Endothelial cell of umbilical vein (primary cell): ENCODE results near the gene LCOR.

Experiments used
- EZH2 ChIP-seq: IDR thresholded peaks from 2 replicates; pipeline ENCODE4 v1.6.1; 2012; ENCODE audit warnings: borderline replicate concordance, low read depth, mild to moderate bottlenecking, moderate library complexity, low read length, inconsistent platforms; ENCODE audit not compliant: severe bottlenecking
- FOS ChIP-seq: IDR thresholded peaks from 2 replicates; pipeline ENCODE4 v1.6.1; 2011; ENCODE audit warnings: mild to moderate bottlenecking, low read length, moderate library complexity, borderline replicate concordance; ENCODE audit not compliant: insufficient read depth
- GATA2 ChIP-seq: IDR thresholded peaks from 2 replicates; pipeline ENCODE4 v1.7.0; 2011; ENCODE audit warnings: low read depth, mild to moderate bottlenecking, moderate library complexity, mixed read lengths, low read length; ENCODE audit not compliant: insufficient read length, insufficient read depth
- JUN ChIP-seq: IDR thresholded peaks from 2 replicates; pipeline ENCODE4 v1.6.1; 2011; ENCODE audit warnings: borderline replicate concordance, low read depth; ENCODE audit not compliant: insufficient read length, insufficient read depth
- MAX ChIP-seq: IDR thresholded peaks from 2 replicates; pipeline ENCODE4 v1.6.1; 2011; ENCODE audit not compliant: insufficient read depth, insufficient read length
- POLR2A ChIP-seq: IDR thresholded peaks from 2 replicates; pipeline ENCODE4 v1.6.1; 2012; ENCODE audit warnings: low read depth, mild to moderate bottlenecking, control low read depth, low read length
- POLR2AphosphoS5 ChIP-seq: IDR thresholded peaks from 2 replicates; pipeline ENCODE4 v1.6.1; 2012; ENCODE audit warnings: low read depth, mild to moderate bottlenecking, control low read depth, low read length, moderate library complexity; ENCODE audit not compliant: insufficient read depth
- TF ChIP-seq, protein P1 (sequence below), 2 donors: IDR thresholded peaks; 1 replicate in 1 of 2; 2 replicates in 1 of 2; pipeline ENCODE4 v1.5.1; 2011; ENCODE audit warnings: low read length in 2 of 2, mild to moderate bottlenecking in 2 of 2, moderate library complexity in 2 of 2, control low read depth in 1 of 2, inconsistent platforms in 1 of 2, low read depth in 1 of 2; ENCODE audit not compliant: insufficient read depth in 1 of 2; ENCODE audit errors: extremely low read depth in 1 of 2

- TF ChIP-seq MAX (no peak), POLR2A (no peak), EZH2 (no peak), POLR2AphosphoS5 (no peak), JUN (no peak), FOS (no peak), GATA2 (no peak)
- TF ChIP-seq, protein P1, sequence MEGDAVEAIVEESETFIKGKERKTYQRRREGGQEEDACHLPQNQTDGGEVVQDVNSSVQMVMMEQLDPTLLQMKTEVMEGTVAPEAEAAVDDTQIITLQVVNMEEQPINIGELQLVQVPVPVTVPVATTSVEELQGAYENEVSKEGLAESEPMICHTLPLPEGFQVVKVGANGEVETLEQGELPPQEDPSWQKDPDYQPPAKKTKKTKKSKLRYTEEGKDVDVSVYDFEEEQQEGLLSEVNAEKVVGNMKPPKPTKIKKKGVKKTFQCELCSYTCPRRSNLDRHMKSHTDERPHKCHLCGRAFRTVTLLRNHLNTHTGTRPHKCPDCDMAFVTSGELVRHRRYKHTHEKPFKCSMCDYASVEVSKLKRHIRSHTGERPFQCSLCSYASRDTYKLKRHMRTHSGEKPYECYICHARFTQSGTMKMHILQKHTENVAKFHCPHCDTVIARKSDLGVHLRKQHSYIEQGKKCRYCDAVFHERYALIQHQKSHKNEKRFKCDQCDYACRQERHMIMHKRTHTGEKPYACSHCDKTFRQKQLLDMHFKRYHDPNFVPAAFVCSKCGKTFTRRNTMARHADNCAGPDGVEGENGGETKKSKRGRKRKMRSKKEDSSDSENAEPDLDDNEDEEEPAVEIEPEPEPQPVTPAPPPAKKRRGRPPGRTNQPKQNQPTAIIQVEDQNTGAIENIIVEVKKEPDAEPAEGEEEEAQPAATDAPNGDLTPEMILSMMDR (IDR thresholded peaks at IDR 0.05; ENCODE audit: extremely low read depth in 1 of 2, insufficient read depth in 1 of 2, low read depth in 1 of 2, low read length in 2 of 2): no peak
Observed at GRCh38 chr10:96843823-96844222, 11.7 kb downstream of the LCOR start.
